GM18861 (cell line): ENCODE measurements around the gene PHF23.
A peak's percentile ranks its signal among the peaks of the same experiment; 100 is the strongest.

ENCODE experiments used
- ATAC-seq: cut with Tn5 transposase; IDR thresholded peaks from one replicate; pipeline ENCODE4 v1.9.1; 2021; ENCODE audit not compliant: unreplicated experiment

The PHF23 gene

GRCh38 chr17:7238420-7239090, 702 bp downstream of the PHF23 start:
- ATAC-seq: no peak

GRCh38 chr17:7237761-7238419, 1.4 kb downstream of the PHF23 start:
- no peak for ATAC-seq

DNA sequence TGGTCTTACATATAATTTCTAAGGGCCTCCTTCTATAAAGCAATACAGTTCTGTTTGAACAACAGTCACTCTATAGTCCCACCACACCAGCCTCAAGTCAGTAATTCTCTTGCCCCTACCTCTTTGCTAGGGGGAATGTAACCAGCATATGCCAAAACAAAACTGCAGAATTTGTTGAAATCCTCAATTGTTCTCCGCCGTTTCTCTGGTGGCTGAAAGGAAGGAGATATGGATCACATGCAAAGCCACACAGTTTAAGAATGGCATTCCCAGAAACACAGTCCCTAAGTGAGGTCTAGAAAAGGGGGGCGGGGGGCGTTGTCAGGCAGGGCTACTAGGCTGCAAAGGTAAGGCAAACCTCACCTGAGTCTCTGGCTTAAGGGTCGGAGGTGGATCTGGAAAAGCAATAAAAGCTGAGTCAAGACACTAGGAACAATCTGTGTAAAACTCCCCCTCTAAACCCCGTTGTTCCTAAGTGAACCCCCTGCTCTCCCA, 1.9 kb downstream of the PHF23 start:
- no peak for ATAC-seq

DNA sequence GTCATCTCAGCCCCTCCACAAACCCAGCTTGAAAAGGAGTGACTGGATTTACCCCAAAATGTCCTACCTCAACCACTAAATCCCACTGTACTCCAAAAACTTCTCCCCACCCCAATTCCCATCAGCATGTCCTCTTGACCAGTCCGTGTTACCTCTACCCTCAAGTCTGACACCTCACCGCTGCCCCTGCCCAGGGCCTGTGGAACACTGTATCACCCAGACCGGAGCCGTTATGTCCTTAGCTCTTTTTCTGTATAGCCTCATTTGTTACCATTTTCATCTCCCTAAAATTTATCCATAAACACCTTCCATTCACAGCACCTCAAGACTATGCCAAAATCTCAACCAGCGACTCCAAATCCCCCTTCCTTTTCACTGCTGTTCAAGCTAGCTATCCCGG, 2.4 kb downstream of the PHF23 start:
- ATAC-seq: no peak

DNA sequence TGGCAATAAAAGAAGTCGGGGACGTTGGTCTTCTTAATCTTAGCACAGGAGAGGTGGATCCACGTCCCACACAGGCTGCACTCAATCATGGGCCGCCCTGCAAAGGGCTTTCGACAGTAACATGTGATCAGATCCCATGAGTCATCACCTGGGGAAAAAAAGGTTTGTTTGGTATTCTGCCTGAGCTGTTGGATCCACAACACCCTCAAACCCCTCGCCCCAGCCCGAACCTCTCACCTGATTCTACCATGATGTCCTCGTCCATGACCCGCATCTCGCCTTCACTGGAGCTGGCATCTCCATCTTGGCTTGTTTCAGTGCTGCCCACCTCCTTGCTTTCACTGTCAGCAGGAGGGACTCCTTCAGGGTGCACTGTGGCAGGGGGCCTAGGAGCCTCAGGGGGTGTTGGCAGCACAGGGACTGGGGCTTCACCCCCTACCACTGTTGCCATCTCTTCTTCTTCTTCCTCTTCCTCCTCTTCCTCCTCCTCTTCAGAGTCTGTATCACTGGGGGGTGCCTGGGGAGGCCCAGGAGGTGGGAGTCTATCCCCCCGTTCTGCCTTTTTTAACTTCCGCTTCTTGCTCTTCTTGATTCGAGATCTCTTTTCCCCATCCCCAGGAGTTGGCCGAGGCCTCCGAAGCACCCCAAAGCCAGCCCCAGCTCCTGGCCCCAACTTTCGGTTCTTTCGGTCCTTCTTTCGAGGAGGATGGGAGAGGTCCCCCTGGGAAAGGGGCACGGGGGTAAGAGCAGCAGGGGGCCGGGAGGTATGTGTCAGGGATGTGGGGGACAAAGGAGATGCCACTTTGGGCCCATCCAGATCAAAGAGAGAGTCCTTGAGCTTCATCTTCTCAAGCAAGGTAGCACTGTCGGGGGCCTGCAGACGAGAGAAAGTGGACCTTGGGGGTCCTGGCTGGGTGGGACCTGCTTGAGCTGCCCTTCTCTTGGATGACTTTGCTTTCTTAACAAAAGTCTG, 3.3 kb downstream of the PHF23 start:
- ATAC-seq: no peak

DNA sequence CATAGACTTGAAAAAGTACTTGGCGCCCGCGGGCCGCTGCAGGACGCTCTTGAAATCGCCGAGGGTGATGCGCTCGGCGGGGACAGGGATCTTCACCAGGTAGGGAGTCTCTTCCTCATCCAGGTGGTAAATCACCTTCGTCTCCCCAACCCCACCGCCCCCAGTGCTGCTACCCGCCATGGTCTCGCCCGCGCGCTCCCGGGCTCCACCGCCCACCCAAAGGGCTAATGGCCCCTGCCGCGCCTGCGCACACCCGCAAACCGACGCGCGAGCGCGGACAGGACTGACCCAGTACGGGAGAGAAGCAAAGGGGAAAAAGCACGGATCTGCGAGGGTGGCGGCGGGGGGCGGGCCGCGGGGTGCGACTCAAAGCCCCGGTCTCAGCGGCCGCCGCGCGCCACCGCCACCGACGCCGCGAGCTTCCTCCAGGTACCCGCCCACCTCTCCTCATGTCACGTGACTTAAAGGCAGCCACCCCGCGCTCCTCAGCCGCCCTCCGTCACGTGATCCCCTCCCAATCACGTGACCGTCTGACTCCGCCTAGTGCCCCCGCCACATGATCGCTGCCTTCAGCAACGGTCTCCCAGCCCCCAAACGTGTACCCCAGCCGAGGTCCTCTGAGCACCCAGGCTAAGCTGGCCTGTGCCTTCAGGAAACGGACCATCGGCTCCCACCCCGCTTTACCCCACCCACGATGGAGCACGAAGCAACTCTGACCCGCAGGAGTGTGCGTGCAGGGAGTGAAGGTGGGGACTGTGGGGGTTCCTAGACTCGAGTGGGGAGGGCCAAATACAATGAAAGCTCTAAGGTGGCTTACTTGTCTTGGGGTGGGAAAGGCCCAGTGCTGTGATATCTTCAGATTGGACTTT, 4.9 kb downstream of the PHF23 start, which contains the start of gene DVL2:
Gene DVL2, minus strand, starts transcription at position 435 of the 869 bp plus-strand sequence. Its CDS starts 255 bp downstream, at position 180.
- peak; percentile 35 for ATAC-seq

GRCh38 chr17:7233701-7234082, 5.6 kb downstream of the PHF23 start:
- no peak for ATAC-seq

DNA sequence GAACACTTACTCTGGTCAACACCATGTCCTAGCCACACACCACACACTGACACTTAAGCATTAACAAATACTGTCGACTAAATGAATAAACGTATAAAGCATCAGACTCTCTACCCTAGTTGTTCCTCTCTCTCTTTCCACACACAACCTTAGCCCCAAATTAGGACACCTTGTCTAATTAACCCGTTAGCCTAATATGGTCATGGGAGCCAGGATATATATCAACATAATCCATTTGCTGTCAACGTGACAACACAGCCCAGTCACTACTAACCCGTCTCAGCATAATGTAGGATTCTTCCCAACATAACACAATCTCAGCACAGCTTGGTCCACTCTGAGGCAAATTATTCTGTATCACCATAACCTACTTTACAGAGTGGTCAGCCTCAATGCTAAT, 7.1 kb downstream of the PHF23 start:
- ATAC-seq: no peak

GRCh38 chr17:7229504-7229903, 9.8 kb downstream of the PHF23 start:
- no peak for ATAC-seq

DNA sequence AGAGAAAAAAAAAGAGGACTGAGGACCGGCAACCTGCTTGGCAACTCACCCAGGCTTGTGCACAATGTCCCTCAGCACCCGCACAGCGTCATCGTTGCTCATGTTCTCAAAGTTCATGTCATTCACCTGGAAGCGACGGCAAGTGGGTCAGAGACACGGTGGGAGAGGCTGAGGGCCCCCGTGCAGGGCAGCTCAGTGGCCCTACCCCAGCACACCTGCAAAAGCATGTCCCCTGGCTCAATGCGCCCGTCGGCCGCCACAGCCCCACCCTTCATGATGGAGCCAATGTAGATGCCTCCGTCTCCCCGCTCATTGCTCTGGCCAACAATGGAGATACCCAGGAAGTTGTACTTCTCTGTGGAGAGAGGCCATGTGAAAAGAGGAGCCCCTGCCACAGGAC, 10.3 kb downstream of the PHF23 start:
- ATAC-seq: no peak

DNA sequence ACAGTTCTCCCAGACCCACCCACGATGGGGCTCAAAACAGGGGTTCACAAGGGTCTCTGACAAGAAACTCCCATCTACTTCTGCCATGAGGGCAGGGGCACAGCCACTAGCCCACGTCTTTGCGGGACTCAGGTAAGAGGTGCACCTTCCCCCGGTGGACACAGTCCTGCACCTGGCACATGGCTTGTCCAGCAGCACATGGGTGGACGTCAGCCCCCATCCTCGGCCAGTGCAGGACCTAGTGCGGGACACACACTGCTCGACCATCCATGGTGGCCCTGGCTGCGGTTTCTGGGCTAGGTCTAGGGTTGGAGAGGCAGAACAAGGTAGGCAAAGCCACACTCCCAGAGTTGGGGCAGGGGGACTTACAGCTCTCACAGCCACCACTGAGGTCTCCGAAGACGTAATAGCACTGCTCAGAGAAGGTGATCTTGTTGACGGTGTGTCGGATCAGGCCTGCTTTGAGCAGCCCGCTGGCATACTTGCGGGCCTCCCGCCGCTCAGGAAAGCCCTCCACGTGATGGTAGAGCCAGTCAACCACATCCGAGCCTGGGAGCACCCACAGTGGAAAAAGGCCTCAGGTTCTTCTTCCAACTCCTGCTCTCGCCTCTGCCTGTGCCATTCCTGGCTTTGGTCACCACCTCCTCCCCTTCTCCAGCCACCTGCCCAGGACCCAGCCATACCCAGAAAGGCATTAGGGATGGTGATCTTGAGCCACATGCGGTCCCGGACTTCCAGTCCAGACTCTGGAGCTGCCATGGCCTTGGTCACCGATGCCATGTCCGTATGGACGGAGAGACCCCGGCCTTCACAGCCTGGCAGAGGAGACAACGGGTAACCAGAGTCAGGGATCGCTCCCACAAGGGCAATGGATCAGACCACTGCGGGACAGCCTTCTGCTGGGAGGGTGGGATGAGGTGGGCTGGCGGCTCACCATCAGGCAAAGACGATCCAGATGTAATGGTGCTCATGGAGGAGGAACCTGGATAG, 12.2 kb downstream of the PHF23 start:
- ATAC-seq: no peak

- ATAC-seq: no peak
These were observed 13.4 kb downstream of the PHF23 start for GRCh38 chr17:7225711-7226331.

DNA sequence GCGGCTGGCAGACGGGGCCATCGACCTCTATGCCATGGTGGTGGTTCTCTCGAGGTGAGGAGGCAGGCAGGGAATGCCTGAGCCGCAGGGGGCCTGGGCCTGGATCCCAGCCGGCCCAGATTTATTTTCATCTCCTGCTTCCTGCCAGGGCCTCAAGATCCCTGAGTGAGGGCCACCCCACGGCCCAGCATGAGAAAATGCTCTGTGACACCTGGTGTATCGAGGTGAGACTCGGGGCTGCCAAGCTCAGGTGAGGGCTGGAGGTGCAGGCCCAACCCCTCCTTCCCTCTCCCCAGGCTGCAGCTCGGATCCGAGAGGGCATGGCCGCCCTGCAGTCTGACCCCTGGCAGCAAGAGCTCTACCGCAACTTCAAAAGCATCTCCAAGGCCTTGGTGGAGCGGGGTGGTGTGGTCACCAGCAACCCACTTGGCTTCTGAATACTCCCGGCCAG, 14.6 kb downstream of the PHF23 start:
- no peak for ATAC-seq

DNA sequence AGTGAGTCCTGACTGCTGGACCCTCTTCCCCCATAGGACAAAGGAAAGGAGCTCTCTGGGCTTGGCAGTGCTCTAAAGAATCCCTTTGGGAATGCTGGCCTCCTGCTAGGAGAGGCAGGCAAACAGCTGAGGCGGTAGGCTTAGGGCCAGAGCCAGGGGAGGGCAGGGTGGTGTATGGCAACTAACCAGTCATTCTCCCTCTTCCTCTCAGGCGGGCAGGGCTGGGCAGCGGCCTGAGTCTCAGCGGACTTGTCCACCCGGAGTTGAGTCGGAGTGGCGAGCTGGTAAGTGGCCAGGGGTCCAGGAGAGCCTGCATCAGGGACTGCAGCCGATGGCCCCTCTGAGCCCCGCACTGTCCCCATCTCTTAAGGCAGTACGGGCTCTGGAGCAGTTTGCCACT, 15.1 kb downstream of the PHF23 start:
- ATAC-seq: no peak

GRCh38 chr17:7223375-7223774, 15.9 kb downstream of the PHF23 start:
- no peak for ATAC-seq

GRCh38 chr17:7222972-7223292, 16.3 kb downstream of the PHF23 start:
- no peak for ATAC-seq

- no peak for ATAC-seq
These were observed 16.9 kb downstream of the PHF23 start for GRCh38 chr17:7222093-7222971.
